ENCODE measurements around the gene ACADS.

Gene ACADS

GRCh38 chr12:120734210-120734609 is 8.6 kb downstream of the ACADS start:
- no peak for DNase-seq

- DNase-seq = no peak
These were observed 9.6 kb downstream of the ACADS start for GRCh38 chr12:120735181-120735580.

- DNase-seq = no peak
These were observed 11.0 kb downstream of the ACADS start for GRCh38 chr12:120736404-120737331.

GRCh38 chr12:120737557-120738251 is 12.1 kb downstream of the ACADS start:
- no peak for DNase-seq

- DNase-seq = no peak
These were observed 12.8 kb downstream of the ACADS start for GRCh38 chr12:120738252-120739030.

- DNase-seq = no peak
These were observed 13.6 kb downstream of the ACADS start for GRCh38 chr12:120739031-120739762.

- no peak for DNase-seq
These were observed 14.4 kb downstream of the ACADS start for GRCh38 chr12:120739821-120740613.

GRCh38 chr12:120740871-120741270 is 15.2 kb downstream of the ACADS start:
- no peak for DNase-seq

GRCh38 chr12:120741476-120742421 is 16.1 kb downstream of the ACADS start:
- no peak for DNase-seq

GRCh38 chr12:120744922-120745493 is 19.4 kb downstream of the ACADS start:
- DNase-seq = no peak

- DNase-seq = no peak
These were observed 22.6 kb downstream of the ACADS start for GRCh38 chr12:120748242-120748641.

GRCh38 chr12:120749256-120749655 is 23.6 kb downstream of the ACADS start:
- no peak for DNase-seq

- DNase-seq = no peak
These were observed 25.2 kb downstream of the ACADS start for GRCh38 chr12:120750806-120751205.

GRCh38 chr12:120751389-120751788 is 25.8 kb downstream of the ACADS start:
- no peak for DNase-seq

- no peak for DNase-seq
These were observed 29.2 kb downstream of the ACADS start for GRCh38 chr12:120754792-120755191.

GRCh38 chr12:120755269-120755668 is 29.6 kb downstream of the ACADS start:
- no peak for DNase-seq

- no peak for DNase-seq
These were observed 31.7 kb downstream of the ACADS start for GRCh38 chr12:120757226-120757742.

GRCh38 chr12:120757949-120758348 is 32.3 kb downstream of the ACADS start:
- DNase-seq = no peak

- no peak for DNase-seq
These were observed 33.4 kb downstream of the ACADS start for GRCh38 chr12:120758798-120759590.

Data from KG1 (cell line).